Caco-2 (cell line): Measurements from ENCODE around the gene LAMB3. TPM values are rescaled to one million over a fixed set of nuclear protein-coding genes. Genes with fewer than 3 reads are reported as not detected.

Source experiments
- BruUV-seq: library from RNA; stranded (reverse); fragments of 400-500 nt; replicated peaks from 2 replicates; lab custom pipeline; 2021; lab: Mats Ljungman, UMichigan
- CTCF ChIA-PET: fragments of 300-600 bp; sonication (Branson Sonifier 250); formaldehyde crosslinking; loops from one replicate; lab custom pipeline; 2022; ENCODE audit warnings: antibody characterized with exemption; lab: Charles Lee
- POLR2A ChIA-PET: fragments of 300-600 bp; sonication (Branson Sonifier 250); formaldehyde crosslinking; loops from one replicate; lab custom pipeline; 2022; ENCODE audit warnings: antibody characterized with exemption; lab: Charles Lee
- DNase-seq, 2 experiments: peaks; one replicate each; pipeline versions ENCODE4 v3.0.0 to v3.0.0-alpha.2; 2020 to 2022
- H3K27me3 ChIP-seq: replicated peaks from 2 replicates; pipeline ENCODE4 v1.6.0; 2011; ENCODE audit warnings: low read length; ENCODE audit not compliant: control insufficient read depth, insufficient read depth
- H3K36me3 ChIP-seq: 2 replicates; pipeline ENCODE4 v1.5.1; 2011; ENCODE audit warnings: low read length; ENCODE audit not compliant: control insufficient read depth, insufficient read depth
- H3K4me1 ChIP-seq: fragments of 250-450 bp; sonication (Bioruptor Pico); 2 replicates; pipeline ENCODE4 v1.5.1; 2020; ENCODE audit warnings: mild to moderate bottlenecking
- H3K4me3 ChIP-seq: 2 replicates; pipeline ENCODE4 v1.5.1; 2011; ENCODE audit warnings: low read depth, mild to moderate bottlenecking, control low read depth, low read length
- H3K9me3 ChIP-seq: fragments of 250-450 bp; sonication (Bioruptor Pico); 2 replicates; pipeline ENCODE4 v1.5.1; 2020; ENCODE audit warnings: mild to moderate bottlenecking, moderate library complexity
- H3K27ac Mint-ChIP-seq: one replicate; pipeline ENCODE4 v1.8.0; 2022; ENCODE audit warnings: mixed read lengths; ENCODE audit not compliant: unreplicated experiment
- H3K27me3 Mint-ChIP-seq: one replicate; pipeline ENCODE4 v1.8.0; 2022; ENCODE audit warnings: mixed read lengths; ENCODE audit not compliant: insufficient read depth, unreplicated experiment
- H3K36me3 Mint-ChIP-seq: one replicate; pipeline ENCODE4 v1.8.0; 2022; ENCODE audit warnings: mild to moderate bottlenecking, mixed read lengths; ENCODE audit not compliant: insufficient read depth, unreplicated experiment
- H3K4me1 Mint-ChIP-seq: one replicate; pipeline ENCODE4 v1.8.0; 2022; ENCODE audit warnings: low read depth, mixed read lengths; ENCODE audit not compliant: unreplicated experiment
- H3K4me3 Mint-ChIP-seq: one replicate; pipeline ENCODE4 v1.8.0; 2022; ENCODE audit warnings: mild to moderate bottlenecking, moderate library complexity, mixed read lengths; ENCODE audit not compliant: unreplicated experiment
- H3K9me3 Mint-ChIP-seq: one replicate; pipeline ENCODE4 v1.8.0; 2022; ENCODE audit warnings: mixed read lengths; ENCODE audit not compliant: unreplicated experiment
- CTCF ChIP-seq, 2 experiments: fragments of 200-600 bp in 1 of 2; IDR thresholded peaks; 1 replicate in 1 of 2; 2 replicates in 1 of 2; pipeline versions ENCODE4 v1.5.1 to v1.8.0; 2011 to 2022; ENCODE audit warnings: antibody characterized with exemption in 1 of 2, control low read depth in 1 of 2, inconsistent platforms in 1 of 2, low read depth in 1 of 2, low read length in 1 of 2, mild to moderate bottlenecking in 1 of 2, moderate library complexity in 1 of 2; ENCODE audit not compliant: insufficient read depth in 1 of 2, severe bottlenecking in 1 of 2, unreplicated experiment in 1 of 2
- intact Hi-C: fragments of 100-400 bp; cut with micrococcal nuclease; formaldehyde crosslinking; loops from one replicate; pipeline ENCODE4 v1.10.0; 2022; ENCODE audit not compliant: unreplicated experiment
- total RNA-seq: library from RNA; stranded (reverse); gene quantifications from 2 replicates; pipeline ENCODE4 v1.2.3, GENCODE V29; 2022

The LAMB3 gene
- total RNA-seq, 1 experiment from 2014 or later = 125 TPM

GRCh38 chr1:209643285-209644020 is 8.8 kb downstream of the LAMB3 start:
- DNase-seq = no peak
- H3K4me1 ChIP-seq = peaks cover 26% of the 10 kb centered on the region
- peaks cover 18% of the 10 kb centered on the region for H3K36me3 ChIP-seq
- TF ChIP-seq CTCF (IDR thresholded peaks at IDR 0.05; ENCODE audit: insufficient read depth in 1 of 2, low read depth in 1 of 2, low read length in 1 of 2, severe bottlenecking in 1 of 2, unreplicated experiment in 1 of 2) = no peak
- no peaks in the 10 kb centered on the region for H3K27me3 ChIP-seq
- ChIA-PET CTCF (interaction anchor here (0.7 to 2.0 kb wide), 5 partner anchors 10 to 67 kb away, joined by 3 to 11 read pairs (median 4); no protein-coding TSS in a partner anchor), POLR2A (interaction anchor here (0.7 to 2.3 kb wide), 5 partner anchors 9 to 32 kb away, joined by 3 to 11 read pairs (median 5); partner anchors contain the start of gene LAMB3)
- H3K27ac Mint-ChIP-seq = no peak overlapping the region
- intact Hi-C loops = loop anchor here (1.0 kb wide), 1 partner anchor 10 kb away; no protein-coding TSS in a partner anchor
- no TSS peak for BruUV-seq
- H3K9me3 Mint-ChIP-seq = no peaks in the 10 kb centered on the region
- H3K9me3 ChIP-seq = no peaks in the 10 kb centered on the region
- H3K36me3 Mint-ChIP-seq = peaks cover 74% of the 10 kb centered on the region
- H3K4me3 ChIP-seq = no peak overlapping the region
- H3K27me3 Mint-ChIP-seq = no peaks in the 10 kb centered on the region
- no peak overlapping the region for H3K4me3 Mint-ChIP-seq
- H3K4me1 Mint-ChIP-seq = peaks cover 38% of the 10 kb centered on the region

- H3K4me1 Mint-ChIP-seq = peaks cover 33% of the 10 kb centered on the region
- peaks cover 74% of the 10 kb centered on the region for H3K36me3 Mint-ChIP-seq
- no peak overlapping the region for H3K4me3 Mint-ChIP-seq
- ChIA-PET POLR2A (interaction anchor here (1.1 to 2.3 kb wide), 3 partner anchors 10 to 32 kb away, joined by 3 to 11 read pairs (median 6); partner anchors contain the start of gene LAMB3), CTCF (interaction anchor here (1.0 to 2.0 kb wide), 3 partner anchors 11 to 66 kb away, joined by 3 to 9 read pairs (median 4); no protein-coding TSS in a partner anchor)
- Histone ChIP-seq H3K27me3 (no peaks in the 10 kb centered on the region), H3K4me3 (no peak overlapping the region), H3K4me1 (peaks cover 26% of the 10 kb centered on the region), H3K36me3 (peaks cover 18% of the 10 kb centered on the region), H3K9me3 (no peaks in the 10 kb centered on the region)
- BruUV-seq = no TSS peak
- TF ChIP-seq CTCF (IDR thresholded peaks at IDR 0.05; ENCODE audit: insufficient read depth in 1 of 2, low read depth in 1 of 2, low read length in 1 of 2, severe bottlenecking in 1 of 2, unreplicated experiment in 1 of 2) = no peak
- H3K27ac Mint-ChIP-seq = no peak overlapping the region
- intact Hi-C loops = loop anchor here (1.0 kb wide), 1 partner anchor 10 kb away; no protein-coding TSS in a partner anchor
- no peaks in the 10 kb centered on the region for H3K9me3 Mint-ChIP-seq
- H3K27me3 Mint-ChIP-seq = no peaks in the 10 kb centered on the region
- no peak for DNase-seq
Observed at GRCh38 chr1:209642816-209643215, 9.4 kb downstream of the LAMB3 start.

- peaks cover 17% of the 10 kb centered on the region for H3K36me3 ChIP-seq
- H3K4me1 ChIP-seq = peaks cover 20% of the 10 kb centered on the region
- ChIA-PET CTCF (no interaction called here), POLR2A (no interaction called here)
- Mint-ChIP-seq H3K4me3 (no peak overlapping the region), H3K9me3 (no peaks in the 10 kb centered on the region), H3K4me1 (peaks cover 23% of the 10 kb centered on the region), H3K36me3 (peaks cover 74% of the 10 kb centered on the region), H3K27ac (no peak overlapping the region), H3K27me3 (no peaks in the 10 kb centered on the region)
- no peak overlapping the region for H3K4me3 ChIP-seq
- no peak for TF ChIP-seq CTCF (IDR thresholded peaks at IDR 0.05; ENCODE audit: insufficient read depth in 1 of 2, low read depth in 1 of 2, low read length in 1 of 2, severe bottlenecking in 1 of 2, unreplicated experiment in 1 of 2)
- no peak for DNase-seq
- H3K9me3 ChIP-seq = no peaks in the 10 kb centered on the region
- intact Hi-C loops = no loop called here
- no peaks in the 10 kb centered on the region for H3K27me3 ChIP-seq
- BruUV-seq = no TSS peak
Observed at GRCh38 chr1:209641832-209642172, 10.4 kb downstream of the LAMB3 start.
